HepG2 (cell line): ENCODE data around the gene ADARB2. TPM values are rescaled to one million over a fixed set of nuclear protein-coding genes. Genes with fewer than 3 reads are reported as not detected.

ENCODE experiments used
- ATAC-seq: fragments of 200-7000 bp; cut with Tn5 transposase; 3 replicates; pipeline ENCODE4 v1.9.1; 2020; ENCODE audit warnings: mild to moderate bottlenecking, moderate library complexity
- BruUV-seq: library from RNA; stranded (reverse); fragments of 400-500 nt; replicated peaks from 2 replicates; lab custom pipeline; 2021; lab: Mats Ljungman, UMichigan
- CTCF ChIA-PET: fragments of 300-600 bp; formaldehyde crosslinking; extraction: SDS; loops from one replicate; lab custom pipeline; 2021; ENCODE audit warnings: low total read pairs, inconsistent platforms, low intra/inter-chr PET ratio; lab: Yijun Ruan, JAX
- POLR2A ChIA-PET: fragments of 350-600 bp; sonication (Branson Sonifier 250); formaldehyde crosslinking; loops from one replicate; lab custom pipeline; 2020; ENCODE audit warnings: antibody characterized with exemption, inconsistent platforms; lab: Yijun Ruan, JAX
- DNase-seq: peaks from one replicate; pipeline ENCODE4 v3.0.0-alpha.2; 2015; ENCODE audit warnings: low spot score
- FAIRE-seq: peaks from 3 replicates; lab custom pipeline; 2011; peaks lifted over from hg19 to GRCh38; lab: Jason Lieb, UNC
- H2AFZ ChIP-seq: one replicate; pipeline ENCODE4 v1.6.1; 2011; ENCODE audit warnings: low read length, inconsistent platforms
- H3K27ac ChIP-seq: fragments of 300-600 bp; 3 replicates; pipeline ENCODE4 v1.8.0; 2011; ENCODE audit warnings: mixed run types, mild to moderate bottlenecking, mixed read lengths, low read length, inconsistent platforms; ENCODE audit not compliant: insufficient read depth; ENCODE audit errors: extremely low read length
- H3K27me3 ChIP-seq, 2 experiments: fragments of 200-600 bp in 1 of 2; 2 replicates in 1 of 2; 3 replicates in 1 of 2; pipeline versions ENCODE4 v1.6.0 to v1.8.0; 2011; ENCODE audit warnings: low read length in 2 of 2, mild to moderate bottlenecking in 2 of 2, moderate library complexity in 2 of 2, inconsistent platforms in 1 of 2; ENCODE audit not compliant: insufficient read depth in 2 of 2, control insufficient read depth in 1 of 2
- H3K36me3 ChIP-seq, 2 experiments: fragments of 200-600 bp in 1 of 2; replicated peaks in 1 of 2; 2 replicates in 1 of 2; 3 replicates in 1 of 2; pipeline versions ENCODE4 v1.5.1 to v1.8.0; 2011; ENCODE audit warnings: low read length in 2 of 2, inconsistent platforms in 1 of 2; ENCODE audit not compliant: insufficient read depth in 2 of 2, control insufficient read depth in 1 of 2
- H3K4me1 ChIP-seq: 2 replicates; pipeline ENCODE4 v1.5.1; 2012; ENCODE audit warnings: low read length, inconsistent platforms; ENCODE audit not compliant: insufficient read depth
- H3K4me2 ChIP-seq: 2 replicates; pipeline ENCODE4 v1.6.0; 2011; ENCODE audit warnings: low read depth, low read length, inconsistent platforms
- H3K4me3 ChIP-seq, 3 experiments: fragments of 200-600 bp in 1 of 3; sonication (generic), shearing (Covaris generic) in 1 of 3; replicated peaks in 1 of 3; 2 replicates each; pipeline ENCODE4 v1.5.1; 2011 to 2016; ENCODE audit warnings: low read length in 3 of 3, inconsistent platforms in 2 of 3, low read depth in 2 of 3, mild to moderate bottlenecking in 2 of 3, control low read depth in 1 of 3, mixed read lengths in 1 of 3; ENCODE audit not compliant: insufficient read depth in 1 of 3
- H3K79me2 ChIP-seq: one replicate; pipeline ENCODE4 v1.6.1; 2011; ENCODE audit warnings: low read length, inconsistent platforms; ENCODE audit not compliant: insufficient read depth
- H3K9ac ChIP-seq: 2 replicates; pipeline ENCODE4 v1.6.0; 2011; ENCODE audit warnings: mild to moderate bottlenecking, low read depth, low read length, inconsistent platforms; ENCODE audit not compliant: insufficient read depth
- H3K9me3 ChIP-seq: 2 replicates; pipeline ENCODE4 v1.5.1; 2012; ENCODE audit warnings: mild to moderate bottlenecking, low read length
- H4K20me1 ChIP-seq: 2 replicates; pipeline ENCODE4 v1.6.0; 2011; ENCODE audit warnings: inconsistent platforms, mild to moderate bottlenecking, low read length, moderate library complexity; ENCODE audit not compliant: insufficient read depth
- ADNP ChIP-seq: sonication (generic); formaldehyde crosslinking; IDR thresholded peaks from 2 replicates; pipeline ENCODE4 v1.4.0; 2020; ENCODE audit warnings: missing genetic modification reagents
- HNRNPK ChIP-seq: fragments of 200-400 bp; formaldehyde crosslinking; IDR thresholded peaks from 2 replicates; pipeline ENCODE4 v1.6.1; 2018; ENCODE audit warnings: low read length, low read depth, moderate library complexity, mild to moderate bottlenecking; ENCODE audit not compliant: poor library complexity, severe bottlenecking
- KMT2B ChIP-seq: IDR thresholded peaks from 2 replicates; pipeline ENCODE4 v1.6.1; 2016; ENCODE audit warnings: missing genetic modification reagents, missing compliant biosample characterization
- SAP130 ChIP-seq: IDR thresholded peaks from 2 replicates; pipeline ENCODE4 v1.6.1; 2016; ENCODE audit warnings: low read depth
- ZFP36L2 ChIP-seq: sonication (generic); formaldehyde crosslinking; IDR thresholded peaks from 2 replicates; pipeline ENCODE4 v1.4.0; 2020; ENCODE audit warnings: missing genetic modification reagents
- ZNF589 ChIP-seq: sonication (generic); formaldehyde crosslinking; conservative IDR thresholded peaks from 2 replicates; pipeline ENCODE4 v1.8.0; 2022; ENCODE audit warnings: mild to moderate bottlenecking, moderate library complexity, missing genetic modification reagents
- ZNF775 ChIP-seq: sonication (generic); formaldehyde crosslinking; IDR thresholded peaks from 2 replicates; pipeline ENCODE4 v1.4.0; 2020; ENCODE audit warnings: missing genetic modification reagents, mild to moderate bottlenecking, moderate library complexity, borderline replicate concordance
- WGBS: methylation state at CpG from one replicate; pipeline ENCODE4 v1.1.6; 2017; ENCODE audit warnings: low lambda C conversion rate; 5-methylcytosine and 5-hydroxymethylcytosine counted together
- in situ Hi-C: cut with HindIII; loops from 2 replicates; pipeline ENCODE4 v1.10.0; 2017; ENCODE audit warnings: low pct_unique_long_range_greater_than_20kb; ENCODE audit not compliant: extremely low pct_ligation_motif_present
- intact Hi-C: fragments of 100-400 bp; cut with micrococcal nuclease; formaldehyde crosslinking; loops from one replicate; pipeline ENCODE4 v1.10.0; 2022; ENCODE audit not compliant: unreplicated experiment
- polyA plus RNA-seq, 8 experiments: library from polyadenylated mRNA; depleted of rRNA in 3 of 8; stranded (reverse) in 7 of 8; unstranded in 1 of 8; fragments of >200 nt; fragmentation: Illumina TruSeq in 4 of 8; extraction: Trizol in 4 of 8; gene quantifications; 2 replicates each; pipeline versions ENCODE4 v1.2.1 to v1.2.3, GENCODE V29; 2011 to 2016; ENCODE audit warnings: low read depth in 4 of 8, missing spikeins in 1 of 8, mixed read lengths in 1 of 8; ENCODE audit not compliant: insufficient read depth in 1 of 8
- total RNA-seq, 5 experiments: library from RNA; depleted of rRNA; stranded (reverse); fragments of >200 nt; fragmentation: Illumina TruSeq; extraction: Trizol; gene quantifications; 2 replicates each; pipeline ENCODE4 v1.2.3, GENCODE V29; 2016; ENCODE audit warnings: low read depth in 1 of 5
- TF ChIP-seq, protein P1 (sequence below): sonication (generic); formaldehyde crosslinking; IDR thresholded peaks from 2 replicates; pipeline ENCODE4 v1.5.0; 2020; ENCODE audit warnings: mild to moderate bottlenecking, missing genetic modification reagents
- TF ChIP-seq, protein P2 (sequence below): sonication (generic); formaldehyde crosslinking; IDR thresholded peaks from 2 replicates; pipeline ENCODE4 v1.8.0; 2022; ENCODE audit warnings: missing genetic modification reagents, low read depth, mild to moderate bottlenecking, borderline replicate concordance
- TF ChIP-seq, protein P3 (sequence below): IDR thresholded peaks from 2 replicates; pipeline ENCODE4 v1.4.0; 2020; ENCODE audit warnings: mild to moderate bottlenecking, missing genetic modification reagents
- TF ChIP-seq, protein P4 (sequence below): sonication (generic); formaldehyde crosslinking; IDR thresholded peaks from 2 replicates; pipeline ENCODE4 v1.9.0; 2021; ENCODE audit warnings: missing genetic modification reagents, borderline replicate concordance
- TF ChIP-seq, protein P5 (sequence below): sonication (generic); formaldehyde crosslinking; IDR thresholded peaks from 2 replicates; pipeline ENCODE4 v1.9.0; 2021; ENCODE audit warnings: missing genetic modification reagents, borderline replicate concordance

Gene ADARB2
- total and polyA plus RNA-seq, 2 of the 13 experiments (the other 11 are each of a cell fraction or from before 2014, with no cell fraction given): not detected

DNA sequence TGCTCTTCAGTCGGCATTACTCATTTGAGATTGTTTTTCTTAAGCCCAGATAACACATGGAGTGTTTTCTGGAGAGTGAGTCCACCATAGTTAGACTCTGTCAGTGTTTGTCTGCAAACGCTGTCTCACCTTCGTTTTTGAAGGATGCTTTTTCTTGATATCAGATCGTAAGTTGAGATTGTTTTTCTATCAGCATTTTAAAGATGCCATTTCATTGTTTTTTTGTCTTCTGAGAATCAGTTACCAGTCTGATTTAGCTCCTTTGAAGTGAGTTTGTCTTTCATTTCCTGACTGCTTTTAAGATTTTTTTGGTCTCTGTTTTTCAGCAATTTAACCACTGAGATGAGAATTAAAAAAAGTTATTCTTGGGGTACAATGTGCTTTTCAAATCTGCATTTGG lies 543.8 kb downstream of the ADARB2 start:
- no peaks in the 10 kb centered on the region for H3K79me2 ChIP-seq
- WGBS: 10% methylated on average over 4 of the region's 4 CpGs
- DNase-seq (no peak), FAIRE-seq (no peak), ATAC-seq (no peak)
- H3K36me3 ChIP-seq: no peaks in the 10 kb centered on the region
- H3K27ac ChIP-seq: no peak overlapping the region
- no peak overlapping the region for H3K4me3 ChIP-seq
- intact Hi-C loops (no loop called here), in situ Hi-C loops (no loop called here)
- CTCF ChIA-PET: no interaction called here
- no peaks in the 10 kb centered on the region for H4K20me1 ChIP-seq
- no TSS peak for BruUV-seq
- no peak overlapping the region for H3K4me2 ChIP-seq
- H3K9ac ChIP-seq: no peak overlapping the region
- H2AFZ ChIP-seq: no peak overlapping the region
- POLR2A ChIA-PET: no interaction called here
- peaks cover 4% of the 10 kb centered on the region for H3K4me1 ChIP-seq
- peaks cover 8 to 80% of the 10 kb centered on the region in 2 experiments for H3K27me3 ChIP-seq
- no peaks in the 10 kb centered on the region for H3K9me3 ChIP-seq
- TF ChIP-seq, protein P1, sequence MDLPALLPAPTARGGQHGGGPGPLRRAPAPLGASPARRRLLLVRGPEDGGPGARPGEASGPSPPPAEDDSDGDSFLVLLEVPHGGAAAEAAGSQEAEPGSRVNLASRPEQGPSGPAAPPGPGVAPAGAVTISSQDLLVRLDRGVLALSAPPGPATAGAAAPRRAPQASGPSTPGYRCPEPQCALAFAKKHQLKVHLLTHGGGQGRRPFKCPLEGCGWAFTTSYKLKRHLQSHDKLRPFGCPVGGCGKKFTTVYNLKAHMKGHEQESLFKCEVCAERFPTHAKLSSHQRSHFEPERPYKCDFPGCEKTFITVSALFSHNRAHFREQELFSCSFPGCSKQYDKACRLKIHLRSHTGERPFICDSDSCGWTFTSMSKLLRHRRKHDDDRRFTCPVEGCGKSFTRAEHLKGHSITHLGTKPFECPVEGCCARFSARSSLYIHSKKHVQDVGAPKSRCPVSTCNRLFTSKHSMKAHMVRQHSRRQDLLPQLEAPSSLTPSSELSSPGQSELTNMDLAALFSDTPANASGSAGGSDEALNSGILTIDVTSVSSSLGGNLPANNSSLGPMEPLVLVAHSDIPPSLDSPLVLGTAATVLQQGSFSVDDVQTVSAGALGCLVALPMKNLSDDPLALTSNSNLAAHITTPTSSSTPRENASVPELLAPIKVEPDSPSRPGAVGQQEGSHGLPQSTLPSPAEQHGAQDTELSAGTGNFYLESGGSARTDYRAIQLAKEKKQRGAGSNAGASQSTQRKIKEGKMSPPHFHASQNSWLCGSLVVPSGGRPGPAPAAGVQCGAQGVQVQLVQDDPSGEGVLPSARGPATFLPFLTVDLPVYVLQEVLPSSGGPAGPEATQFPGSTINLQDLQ (CRISPR knock-in tag): no peak
- TF ChIP-seq HNRNPK: no peak
- TF ChIP-seq, protein P2, sequence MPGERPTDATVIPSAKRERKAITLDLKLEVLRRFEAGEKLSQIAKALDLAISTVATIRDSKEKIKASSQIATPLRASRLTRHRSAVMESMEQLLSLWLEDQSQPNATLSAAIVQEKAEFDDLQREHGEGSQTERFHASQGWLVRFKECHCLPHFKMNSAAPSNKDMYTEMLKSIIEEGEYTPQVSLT (CRISPR knock-in tag): no peak
- TF ChIP-seq ZFP36L2 (CRISPR knock-in tag): no peak
- no peak for TF ChIP-seq ZNF589
- TF ChIP-seq KMT2B (CRISPR knock-in tag): no peak
- TF ChIP-seq, protein P3, sequence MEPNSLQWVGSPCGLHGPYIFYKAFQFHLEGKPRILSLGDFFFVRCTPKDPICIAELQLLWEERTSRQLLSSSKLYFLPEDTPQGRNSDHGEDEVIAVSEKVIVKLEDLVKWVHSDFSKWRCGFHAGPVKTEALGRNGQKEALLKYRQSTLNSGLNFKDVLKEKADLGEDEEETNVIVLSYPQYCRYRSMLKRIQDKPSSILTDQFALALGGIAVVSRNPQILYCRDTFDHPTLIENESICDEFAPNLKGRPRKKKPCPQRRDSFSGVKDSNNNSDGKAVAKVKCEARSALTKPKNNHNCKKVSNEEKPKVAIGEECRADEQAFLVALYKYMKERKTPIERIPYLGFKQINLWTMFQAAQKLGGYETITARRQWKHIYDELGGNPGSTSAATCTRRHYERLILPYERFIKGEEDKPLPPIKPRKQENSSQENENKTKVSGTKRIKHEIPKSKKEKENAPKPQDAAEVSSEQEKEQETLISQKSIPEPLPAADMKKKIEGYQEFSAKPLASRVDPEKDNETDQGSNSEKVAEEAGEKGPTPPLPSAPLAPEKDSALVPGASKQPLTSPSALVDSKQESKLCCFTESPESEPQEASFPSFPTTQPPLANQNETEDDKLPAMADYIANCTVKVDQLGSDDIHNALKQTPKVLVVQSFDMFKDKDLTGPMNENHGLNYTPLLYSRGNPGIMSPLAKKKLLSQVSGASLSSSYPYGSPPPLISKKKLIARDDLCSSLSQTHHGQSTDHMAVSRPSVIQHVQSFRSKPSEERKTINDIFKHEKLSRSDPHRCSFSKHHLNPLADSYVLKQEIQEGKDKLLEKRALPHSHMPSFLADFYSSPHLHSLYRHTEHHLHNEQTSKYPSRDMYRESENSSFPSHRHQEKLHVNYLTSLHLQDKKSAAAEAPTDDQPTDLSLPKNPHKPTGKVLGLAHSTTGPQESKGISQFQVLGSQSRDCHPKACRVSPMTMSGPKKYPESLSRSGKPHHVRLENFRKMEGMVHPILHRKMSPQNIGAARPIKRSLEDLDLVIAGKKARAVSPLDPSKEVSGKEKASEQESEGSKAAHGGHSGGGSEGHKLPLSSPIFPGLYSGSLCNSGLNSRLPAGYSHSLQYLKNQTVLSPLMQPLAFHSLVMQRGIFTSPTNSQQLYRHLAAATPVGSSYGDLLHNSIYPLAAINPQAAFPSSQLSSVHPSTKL: no peak
- no peak for TF ChIP-seq ZNF775 (CRISPR knock-in tag)
- no peak for TF ChIP-seq ADNP (CRISPR knock-in tag)
- TF ChIP-seq SAP130 (CRISPR knock-in tag): no peak
- TF ChIP-seq, protein P4, sequence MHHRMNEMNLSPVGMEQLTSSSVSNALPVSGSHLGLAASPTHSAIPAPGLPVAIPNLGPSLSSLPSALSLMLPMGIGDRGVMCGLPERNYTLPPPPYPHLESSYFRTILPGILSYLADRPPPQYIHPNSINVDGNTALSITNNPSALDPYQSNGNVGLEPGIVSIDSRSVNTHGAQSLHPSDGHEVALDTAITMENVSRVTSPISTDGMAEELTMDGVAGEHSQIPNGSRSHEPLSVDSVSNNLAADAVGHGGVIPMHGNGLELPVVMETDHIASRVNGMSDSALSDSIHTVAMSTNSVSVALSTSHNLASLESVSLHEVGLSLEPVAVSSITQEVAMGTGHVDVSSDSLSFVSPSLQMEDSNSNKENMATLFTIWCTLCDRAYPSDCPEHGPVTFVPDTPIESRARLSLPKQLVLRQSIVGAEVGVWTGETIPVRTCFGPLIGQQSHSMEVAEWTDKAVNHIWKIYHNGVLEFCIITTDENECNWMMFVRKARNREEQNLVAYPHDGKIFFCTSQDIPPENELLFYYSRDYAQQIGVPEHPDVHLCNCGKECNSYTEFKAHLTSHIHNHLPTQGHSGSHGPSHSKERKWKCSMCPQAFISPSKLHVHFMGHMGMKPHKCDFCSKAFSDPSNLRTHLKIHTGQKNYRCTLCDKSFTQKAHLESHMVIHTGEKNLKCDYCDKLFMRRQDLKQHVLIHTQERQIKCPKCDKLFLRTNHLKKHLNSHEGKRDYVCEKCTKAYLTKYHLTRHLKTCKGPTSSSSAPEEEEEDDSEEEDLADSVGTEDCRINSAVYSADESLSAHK (CRISPR knock-in tag): no peak
- TF ChIP-seq, protein P5, sequence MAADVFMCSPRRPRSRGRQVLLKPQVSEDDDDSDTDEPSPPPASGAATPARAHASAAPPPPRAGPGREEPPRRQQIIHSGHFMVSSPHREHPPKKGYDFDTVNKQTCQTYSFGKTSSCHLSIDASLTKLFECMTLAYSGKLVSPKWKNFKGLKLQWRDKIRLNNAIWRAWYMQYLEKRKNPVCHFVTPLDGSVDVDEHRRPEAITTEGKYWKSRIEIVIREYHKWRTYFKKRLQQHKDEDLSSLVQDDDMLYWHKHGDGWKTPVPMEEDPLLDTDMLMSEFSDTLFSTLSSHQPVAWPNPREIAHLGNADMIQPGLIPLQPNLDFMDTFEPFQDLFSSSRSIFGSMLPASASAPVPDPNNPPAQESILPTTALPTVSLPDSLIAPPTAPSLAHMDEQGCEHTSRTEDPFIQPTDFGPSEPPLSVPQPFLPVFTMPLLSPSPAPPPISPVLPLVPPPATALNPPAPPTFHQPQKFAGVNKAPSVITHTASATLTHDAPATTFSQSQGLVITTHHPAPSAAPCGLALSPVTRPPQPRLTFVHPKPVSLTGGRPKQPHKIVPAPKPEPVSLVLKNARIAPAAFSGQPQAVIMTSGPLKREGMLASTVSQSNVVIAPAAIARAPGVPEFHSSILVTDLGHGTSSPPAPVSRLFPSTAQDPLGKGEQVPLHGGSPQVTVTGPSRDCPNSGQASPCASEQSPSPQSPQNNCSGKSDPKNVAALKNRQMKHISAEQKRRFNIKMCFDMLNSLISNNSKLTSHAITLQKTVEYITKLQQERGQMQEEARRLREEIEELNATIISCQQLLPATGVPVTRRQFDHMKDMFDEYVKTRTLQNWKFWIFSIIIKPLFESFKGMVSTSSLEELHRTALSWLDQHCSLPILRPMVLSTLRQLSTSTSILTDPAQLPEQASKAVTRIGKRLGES (CRISPR knock-in tag): no peak
